Kidney (tissue), 14 donors: ENCODE data around the gene SERPINB6. TPM values are rescaled to one million over a fixed set of nuclear protein-coding genes. Genes with fewer than 3 reads are reported as not detected.
A peak's percentile ranks its signal among the peaks of the same experiment; 100 is the strongest.

ENCODE experiments used
- DNase-seq, 5 donors: peaks; one replicate each; pipeline ENCODE4 v3.0.0-alpha.2; 2013 to 2020
- FAIRE-seq: peaks from 2 replicates; lab custom pipeline; 2012; peaks lifted over from hg19 to GRCh38; lab: Jason Lieb, UNC
- H3K27ac ChIP-seq, 2 donors: one replicate each; pipeline ENCODE4 v1.7.0; 2013; ENCODE audit warnings: low read depth in 2 of 2, low read length in 2 of 2, inconsistent platforms in 1 of 2
- H3K27me3 ChIP-seq: one replicate; pipeline ENCODE4 v1.7.1; 2013; ENCODE audit warnings: low read length, inconsistent platforms; ENCODE audit not compliant: control insufficient read depth, insufficient read depth
- H3K36me3 ChIP-seq, 3 donors: one replicate each; pipeline versions ENCODE4 v1.7.0 to v1.7.1; 2013; ENCODE audit warnings: low read length in 3 of 3, control low read depth in 1 of 3, inconsistent platforms in 1 of 3; ENCODE audit not compliant: insufficient read depth in 3 of 3, control insufficient read depth in 2 of 3
- H3K4me1 ChIP-seq, 3 donors: one replicate each; pipeline versions ENCODE4 v1.7.0 to v1.7.1; 2013; ENCODE audit warnings: low read length in 3 of 3, inconsistent platforms in 1 of 3, low read depth in 1 of 3; ENCODE audit not compliant: control insufficient read depth in 2 of 3, insufficient read depth in 2 of 3
- H3K4me3 ChIP-seq, 3 donors: one replicate each; pipeline versions ENCODE4 v1.7.0 to v1.8.1; 2013; ENCODE audit warnings: low read length in 3 of 3, control low read depth in 1 of 3, inconsistent platforms in 1 of 3
- H3K9ac ChIP-seq, 3 donors: one replicate each; pipeline versions ENCODE4 v1.7.0 to v1.7.1; 2013; ENCODE audit warnings: low read length in 3 of 3, control low read depth in 1 of 3, inconsistent platforms in 1 of 3
- H3K9me3 ChIP-seq, 3 donors: one replicate each; pipeline versions ENCODE4 v1.7.0 to v1.7.1; 2013; ENCODE audit warnings: low read length in 3 of 3, control low read depth in 1 of 3, inconsistent platforms in 1 of 3; ENCODE audit not compliant: control insufficient read depth in 2 of 3, insufficient read depth in 1 of 3
- CTCF ChIP-seq: IDR thresholded peaks from 3 replicates; pipeline ENCODE4 v1.5.1; 2012; ENCODE audit warnings: mild to moderate bottlenecking, moderate library complexity, borderline replicate concordance; ENCODE audit not compliant: insufficient read depth; ENCODE audit errors: extremely low read depth
- intact Hi-C: fragments of 100-400 bp; cut with DNase I; formaldehyde crosslinking; loops from one replicate; pipeline ENCODE4 v1.11.1; 2022
- polyA plus RNA-seq: library from polyadenylated mRNA; stranded (reverse); fragments of 350-450 nt; fragmentation: Illumina TruSeq; extraction: RNeasy Lipid Tissue Mini Kit (QIAGEN cat#74804); gene quantifications from one replicate; pipeline ENCODE4 v1.2.3, GENCODE V29; 2014; ENCODE audit warnings: low read depth, low replicate concordance; ENCODE audit not compliant: insufficient read depth
- total RNA-seq: library from RNA; stranded (reverse); fragmentation: NEBNext Ultra II Directional; extraction: Animal tissue kit (Norgen Biotek cat#: 25700); gene quantifications from one replicate; pipeline ENCODE4 v1.2.1, GENCODE V29; 2021
- donor health status: control.
- donor health status: control.
- donor health status: control.
- donor health status: control.
- donor health status: control.
- donor health status: DM: yes; HTN: yes; CAD: no.
- donor health status: Normal renal cell carcinoma (clear cell type).

Gene SERPINB6
- total and polyA plus RNA-seq, 2 donors from 2014 or later = 136 to 212 TPM

- Histone ChIP-seq H3K36me3 (no peaks in the 10 kb centered on the region), H3K4me3 (no peak overlapping the region), H3K4me1 (peaks cover 0 to 21% (median 20%) of the 10 kb centered on the region in 3 donors), H3K9me3 (no peaks in the 10 kb centered on the region), H3K27me3 (no peaks in the 10 kb centered on the region), H3K9ac (peak overlapping the region in 1 of 3 donors; percentile 34), H3K27ac (peak overlapping the region in 1 of 2 donors; percentile 39)
- TF ChIP-seq CTCF = no peak
- intact Hi-C loops = no loop called here
- FAIRE-seq (no peak), DNase-seq (peak in 1 of 5 donors; percentile 47)
Observed at GRCh38 chr6:2957696-2958330, 13.6 kb downstream of the SERPINB6 start.

GRCh38 chr6:2956930-2957685 lies 14.3 kb downstream of the SERPINB6 start:
- no peaks in the 10 kb centered on the region for H3K9me3 ChIP-seq
- DNase-seq = peak in 1 of 5 donors; percentile 23
- peaks cover 0 to 25% (median 24%) of the 10 kb centered on the region in 3 donors for H3K4me1 ChIP-seq
- no peak overlapping the region for H3K4me3 ChIP-seq
- H3K27ac ChIP-seq = peak overlapping the region in 1 of 2 donors; percentile 30
- intact Hi-C loops = no loop called here
- no peak for FAIRE-seq
- no peak overlapping the region for H3K9ac ChIP-seq
- no peak for TF ChIP-seq CTCF
- H3K27me3 ChIP-seq = no peaks in the 10 kb centered on the region
- no peaks in the 10 kb centered on the region for H3K36me3 ChIP-seq

GRCh38 chr6:2953098-2953497 lies 18.3 kb downstream of the SERPINB6 start:
- Histone ChIP-seq H3K36me3 (peaks cover 0 to 8% (median 6%) of the 10 kb centered on the region in 3 donors), H3K27me3 (no peaks in the 10 kb centered on the region), H3K27ac (peak overlapping the region in 1 of 2 donors; percentile 27), H3K9ac (no peak overlapping the region), H3K9me3 (no peaks in the 10 kb centered on the region), H3K4me3 (no peak overlapping the region), H3K4me1 (peaks cover 0 to 25% (median 15%) of the 10 kb centered on the region in 3 donors)
- TF ChIP-seq CTCF = no peak
- FAIRE-seq (no peak), DNase-seq (no peak)
- intact Hi-C loops = no loop called here
